Endothelial cell of umbilical vein (primary cell): ENCODE data around the gene CCSER1. TPM values are rescaled to one million over a fixed set of nuclear protein-coding genes. Genes with fewer than 3 reads are reported as not detected.

Source experiments
- BruUV-seq: library from RNA; stranded (reverse); fragments of 400-500 nt; replicated peaks from 2 replicates; lab custom pipeline; 2021; lab: Mats Ljungman, UMichigan
- CTCF ChIA-PET: fragments of 300-600, 350-600 bp; sonication (Branson Sonifier 250); formaldehyde crosslinking; loops from one replicate; lab custom pipeline; 2021; ENCODE audit warnings: antibody characterized with exemption, inconsistent platforms; lab: Charles Lee
- POLR2A ChIA-PET: fragments of 300-600, 350-600 bp; sonication (Branson Sonifier 250); formaldehyde crosslinking; loops from one replicate; lab custom pipeline; 2021; ENCODE audit warnings: antibody characterized with exemption, inconsistent platforms; lab: Charles Lee
- DNase-seq: peaks from one replicate; pipeline ENCODE4 v3.0.0-alpha.2; 2011; ENCODE audit warnings: low read depth, low spot score
- FAIRE-seq: peaks from 2 replicates; lab custom pipeline; 2011; peaks lifted over from hg19 to GRCh38; lab: Jason Lieb, UNC
- H2AFZ ChIP-seq: 2 replicates; pipeline ENCODE4 v1.6.0; 2012; ENCODE audit warnings: low read depth, low read length, control low read depth, inconsistent platforms
- H3K27ac ChIP-seq: 2 replicates; pipeline ENCODE4 v1.5.1; 2011; ENCODE audit warnings: low read depth, mild to moderate bottlenecking, control low read depth, low read length, moderate library complexity; ENCODE audit not compliant: insufficient read depth
- H3K27me3 ChIP-seq, 2 experiments: 2 replicates each; pipeline versions ENCODE4 v1.6.0 to v1.6.1; 2011; ENCODE audit warnings: low read length in 2 of 2, mixed read lengths in 1 of 2; ENCODE audit not compliant: control insufficient read depth in 2 of 2, insufficient read depth in 2 of 2
- H3K36me3 ChIP-seq, 2 experiments: 2 replicates in 1 of 2; 3 replicates in 1 of 2; pipeline ENCODE4 v1.5.1; 2011; ENCODE audit warnings: low read length in 2 of 2, mild to moderate bottlenecking in 1 of 2, moderate library complexity in 1 of 2; ENCODE audit not compliant: control insufficient read depth in 2 of 2, insufficient read depth in 2 of 2; ENCODE audit errors: extremely low read depth in 1 of 2
- H3K4me1 ChIP-seq: 3 replicates; pipeline ENCODE4 v1.5.1; 2011; ENCODE audit warnings: mild to moderate bottlenecking, low read length; ENCODE audit not compliant: control insufficient read depth, insufficient read depth; ENCODE audit errors: extremely low read depth
- H3K4me2 ChIP-seq: 2 replicates; pipeline ENCODE4 v1.6.1; 2011; ENCODE audit warnings: low read length, control low read depth, mixed read lengths; ENCODE audit not compliant: insufficient read depth
- H3K4me3 ChIP-seq, 3 experiments: fragments of 200-600 bp in 1 of 3; sonication (generic), shearing (Covaris generic) in 1 of 3; replicated peaks in 1 of 3; 2 replicates each; pipeline ENCODE4 v1.5.1; 2011 to 2016; ENCODE audit warnings: control low read depth in 3 of 3, low read length in 3 of 3, mild to moderate bottlenecking in 2 of 3, inconsistent platforms in 1 of 3, low read depth in 1 of 3, moderate library complexity in 1 of 3; ENCODE audit not compliant: insufficient read depth in 1 of 3
- H3K79me2 ChIP-seq: 2 replicates; pipeline ENCODE4 v1.6.0; 2012; ENCODE audit warnings: low read length, inconsistent platforms; ENCODE audit not compliant: control insufficient read depth, insufficient read depth
- H3K9ac ChIP-seq: replicated peaks from 2 replicates; pipeline ENCODE3; 2011; ENCODE audit warnings: low read length, control low read depth; ENCODE audit not compliant: insufficient read depth; ENCODE audit errors: extremely low read depth
- H3K9me1 ChIP-seq: replicated peaks from 3 replicates; pipeline ENCODE4 v1.6.0; 2011; ENCODE audit warnings: mild to moderate bottlenecking, low read length; ENCODE audit not compliant: control insufficient read depth, insufficient read depth; ENCODE audit errors: extremely low read depth
- H3K9me3 ChIP-seq: replicated peaks from 2 replicates; pipeline ENCODE4 v1.5.1; 2012; ENCODE audit warnings: low read length, inconsistent platforms; ENCODE audit not compliant: control insufficient read depth, insufficient read depth
- H4K20me1 ChIP-seq: replicated peaks from 2 replicates; pipeline ENCODE3; 2011; ENCODE audit warnings: mild to moderate bottlenecking, low read length; ENCODE audit not compliant: control insufficient read depth, insufficient read depth; ENCODE audit errors: extremely low read depth
- EZH2 ChIP-seq: IDR thresholded peaks from 2 replicates; pipeline ENCODE4 v1.6.1; 2012; ENCODE audit warnings: borderline replicate concordance, low read depth, mild to moderate bottlenecking, moderate library complexity, low read length, inconsistent platforms; ENCODE audit not compliant: severe bottlenecking
- FOS ChIP-seq: IDR thresholded peaks from 2 replicates; pipeline ENCODE4 v1.6.1; 2011; ENCODE audit warnings: mild to moderate bottlenecking, low read length, moderate library complexity, borderline replicate concordance; ENCODE audit not compliant: insufficient read depth
- GATA2 ChIP-seq: IDR thresholded peaks from 2 replicates; pipeline ENCODE4 v1.7.0; 2011; ENCODE audit warnings: low read depth, mild to moderate bottlenecking, moderate library complexity, mixed read lengths, low read length; ENCODE audit not compliant: insufficient read length, insufficient read depth
- JUN ChIP-seq: IDR thresholded peaks from 2 replicates; pipeline ENCODE4 v1.6.1; 2011; ENCODE audit warnings: borderline replicate concordance, low read depth; ENCODE audit not compliant: insufficient read length, insufficient read depth
- MYC ChIP-seq: IDR thresholded peaks from one replicate; pipeline ENCODE4 v1.6.1; 2011; ENCODE audit warnings: mild to moderate bottlenecking, low read depth, low read length
- POLR2A ChIP-seq: IDR thresholded peaks from 2 replicates; pipeline ENCODE4 v1.6.1; 2012; ENCODE audit warnings: low read depth, mild to moderate bottlenecking, control low read depth, low read length
- POLR2AphosphoS5 ChIP-seq: IDR thresholded peaks from 2 replicates; pipeline ENCODE4 v1.6.1; 2012; ENCODE audit warnings: low read depth, mild to moderate bottlenecking, control low read depth, low read length, moderate library complexity; ENCODE audit not compliant: insufficient read depth
- dilution Hi-C: fragments of 300-500 bp; cut with MboI; formaldehyde crosslinking; loops from one replicate; pipeline ENCODE4 v1.15.0; 2019; ENCODE audit warnings: low sequenced_read_pairs; ENCODE audit not compliant: extremely low pct_ligation_motif_present
- intact Hi-C: fragments of 100-400 bp; cut with micrococcal nuclease; formaldehyde crosslinking; loops from one replicate; pipeline ENCODE4 v1.10.0; 2022
- polyA plus RNA-seq, 4 experiments: library from polyadenylated mRNA; depleted of rRNA in 3 of 4; stranded (reverse) in 3 of 4; unstranded in 1 of 4; fragments of >200 nt; gene quantifications; 2 replicates each; pipeline versions ENCODE4 v1.2.1 to v1.2.3, GENCODE V29; 2011 to 2012; ENCODE audit warnings: missing spikeins in 1 of 4
- total RNA-seq: library from RNA; stranded (reverse); gene quantifications from 2 replicates; pipeline ENCODE4 v1.2.3, GENCODE V29; 2021
- TF ChIP-seq, protein P1 (sequence below): IDR thresholded peaks from 2 replicates; pipeline ENCODE4 v1.6.1; 2011; ENCODE audit not compliant: insufficient read depth, insufficient read length
- TF ChIP-seq, protein P2 (sequence below), 2 donors: IDR thresholded peaks; 1 replicate in 1 of 2; 2 replicates in 1 of 2; pipeline ENCODE4 v1.5.1; 2011; ENCODE audit warnings: low read length in 2 of 2, mild to moderate bottlenecking in 2 of 2, moderate library complexity in 2 of 2, control low read depth in 1 of 2, inconsistent platforms in 1 of 2, low read depth in 1 of 2; ENCODE audit not compliant: insufficient read depth in 1 of 2; ENCODE audit errors: extremely low read depth in 1 of 2

Gene CCSER1
- total and polyA plus RNA-seq, 2 donors (not counting 3 experiments of a cell fraction or from before 2014, with no cell fraction given): 0.11 to 1.8 TPM

DNA sequence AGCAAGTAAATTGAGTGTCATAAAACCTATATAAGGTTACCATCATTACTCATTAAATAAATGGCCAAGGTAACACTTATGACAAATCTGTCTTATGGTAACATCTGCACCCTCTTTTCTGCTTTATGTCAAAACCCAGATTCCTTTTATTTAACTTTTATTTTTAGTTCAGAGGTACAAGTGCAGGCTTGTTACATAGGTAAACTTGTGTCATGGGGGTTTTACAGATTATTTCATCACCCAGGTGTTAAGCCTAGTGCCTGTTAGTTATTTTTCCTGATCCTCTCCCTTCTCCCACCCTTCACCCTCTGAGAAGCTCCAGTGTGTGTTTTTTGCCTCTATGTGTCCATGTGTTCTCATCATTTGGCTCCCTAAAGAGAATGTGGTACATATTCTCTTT lies 930.7 kb downstream of the CCSER1 start:
- intact Hi-C loops: no loop called here
- H4K20me1 ChIP-seq: no peaks in the 10 kb centered on the region
- H3K79me2 ChIP-seq: no peaks in the 10 kb centered on the region
- no peaks in the 10 kb centered on the region for H3K36me3 ChIP-seq
- DNase-seq (no peak), FAIRE-seq (no peak)
- BruUV-seq: no TSS peak
- H3K27me3 ChIP-seq: peaks cover 3% of the 10 kb centered on the region in 2 experiments
- H3K4me3 ChIP-seq: no peak overlapping the region
- ChIA-PET POLR2A (no interaction called here), CTCF (no interaction called here)
- dilution Hi-C loops: no loop called here
- no peaks in the 10 kb centered on the region for H3K9me1 ChIP-seq
- H3K4me2 ChIP-seq: no peak overlapping the region
- H3K4me1 ChIP-seq: no peaks in the 10 kb centered on the region
- no peak overlapping the region for H3K9ac ChIP-seq
- no peaks in the 10 kb centered on the region for H3K9me3 ChIP-seq
- no peak overlapping the region for H2AFZ ChIP-seq
- TF ChIP-seq GATA2 (no peak), FOS (no peak), EZH2 (no peak), POLR2AphosphoS5 (no peak), POLR2A (no peak), JUN (no peak), MYC (no peak)
- TF ChIP-seq, protein P1, sequence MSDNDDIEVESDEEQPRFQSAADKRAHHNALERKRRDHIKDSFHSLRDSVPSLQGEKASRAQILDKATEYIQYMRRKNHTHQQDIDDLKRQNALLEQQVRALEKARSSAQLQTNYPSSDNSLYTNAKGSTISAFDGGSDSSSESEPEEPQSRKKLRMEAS: no peak
- TF ChIP-seq, protein P2, sequence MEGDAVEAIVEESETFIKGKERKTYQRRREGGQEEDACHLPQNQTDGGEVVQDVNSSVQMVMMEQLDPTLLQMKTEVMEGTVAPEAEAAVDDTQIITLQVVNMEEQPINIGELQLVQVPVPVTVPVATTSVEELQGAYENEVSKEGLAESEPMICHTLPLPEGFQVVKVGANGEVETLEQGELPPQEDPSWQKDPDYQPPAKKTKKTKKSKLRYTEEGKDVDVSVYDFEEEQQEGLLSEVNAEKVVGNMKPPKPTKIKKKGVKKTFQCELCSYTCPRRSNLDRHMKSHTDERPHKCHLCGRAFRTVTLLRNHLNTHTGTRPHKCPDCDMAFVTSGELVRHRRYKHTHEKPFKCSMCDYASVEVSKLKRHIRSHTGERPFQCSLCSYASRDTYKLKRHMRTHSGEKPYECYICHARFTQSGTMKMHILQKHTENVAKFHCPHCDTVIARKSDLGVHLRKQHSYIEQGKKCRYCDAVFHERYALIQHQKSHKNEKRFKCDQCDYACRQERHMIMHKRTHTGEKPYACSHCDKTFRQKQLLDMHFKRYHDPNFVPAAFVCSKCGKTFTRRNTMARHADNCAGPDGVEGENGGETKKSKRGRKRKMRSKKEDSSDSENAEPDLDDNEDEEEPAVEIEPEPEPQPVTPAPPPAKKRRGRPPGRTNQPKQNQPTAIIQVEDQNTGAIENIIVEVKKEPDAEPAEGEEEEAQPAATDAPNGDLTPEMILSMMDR (IDR thresholded peaks at IDR 0.05; ENCODE audit: extremely low read depth in 1 of 2, insufficient read depth in 1 of 2, low read depth in 1 of 2, low read length in 2 of 2): no peak
- H3K27ac ChIP-seq: no peak overlapping the region
